Epithelial cell of proximal tubule (primary cell): ENCODE results near the gene CCDC148. TPM values are rescaled to one million over a fixed set of nuclear protein-coding genes. Genes with fewer than 3 reads are reported as not detected.
"Not testable (repeated sequence)": the region's sequence is repeated elsewhere in the genome, so short reads cannot be mapped to it uniquely, and the experiment has no call there.

Source experiments
- DNase-seq: peaks from one replicate; pipeline ENCODE4 v3.0.0-alpha.2; 2011; ENCODE audit warnings: low read depth
- H3K4me3 ChIP-seq: 2 replicates; pipeline ENCODE4 v1.5.1; 2011; ENCODE audit warnings: low read depth, mild to moderate bottlenecking, low read length
- total RNA-seq: library from RNA; depleted of rRNA; stranded (reverse); fragments of >200 nt; gene quantifications from 2 replicates; pipeline ENCODE4 v1.2.3, GENCODE V29; 2015
- TF ChIP-seq, protein P1 (sequence below): conservative IDR thresholded peaks from 2 replicates; pipeline ENCODE4 v1.5.1; 2012; ENCODE audit warnings: low read depth, mild to moderate bottlenecking, low read length

CCDC148 gene
- total RNA-seq, 1 donor from 2014 or later = 0.86 TPM

- TF ChIP-seq, protein P1, sequence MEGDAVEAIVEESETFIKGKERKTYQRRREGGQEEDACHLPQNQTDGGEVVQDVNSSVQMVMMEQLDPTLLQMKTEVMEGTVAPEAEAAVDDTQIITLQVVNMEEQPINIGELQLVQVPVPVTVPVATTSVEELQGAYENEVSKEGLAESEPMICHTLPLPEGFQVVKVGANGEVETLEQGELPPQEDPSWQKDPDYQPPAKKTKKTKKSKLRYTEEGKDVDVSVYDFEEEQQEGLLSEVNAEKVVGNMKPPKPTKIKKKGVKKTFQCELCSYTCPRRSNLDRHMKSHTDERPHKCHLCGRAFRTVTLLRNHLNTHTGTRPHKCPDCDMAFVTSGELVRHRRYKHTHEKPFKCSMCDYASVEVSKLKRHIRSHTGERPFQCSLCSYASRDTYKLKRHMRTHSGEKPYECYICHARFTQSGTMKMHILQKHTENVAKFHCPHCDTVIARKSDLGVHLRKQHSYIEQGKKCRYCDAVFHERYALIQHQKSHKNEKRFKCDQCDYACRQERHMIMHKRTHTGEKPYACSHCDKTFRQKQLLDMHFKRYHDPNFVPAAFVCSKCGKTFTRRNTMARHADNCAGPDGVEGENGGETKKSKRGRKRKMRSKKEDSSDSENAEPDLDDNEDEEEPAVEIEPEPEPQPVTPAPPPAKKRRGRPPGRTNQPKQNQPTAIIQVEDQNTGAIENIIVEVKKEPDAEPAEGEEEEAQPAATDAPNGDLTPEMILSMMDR = no peak
- no peak for DNase-seq
- H3K4me3 ChIP-seq = no peak overlapping the region
Observed at GRCh38 chr2:158243392-158243791, 213.2 kb downstream of the CCDC148 start.

GRCh38 chr2:158242280-158242679 is 214.3 kb downstream of the CCDC148 start:
- no peak overlapping the region for H3K4me3 ChIP-seq
- TF ChIP-seq, protein P1 = no peak
- DNase-seq = no peak

DNA sequence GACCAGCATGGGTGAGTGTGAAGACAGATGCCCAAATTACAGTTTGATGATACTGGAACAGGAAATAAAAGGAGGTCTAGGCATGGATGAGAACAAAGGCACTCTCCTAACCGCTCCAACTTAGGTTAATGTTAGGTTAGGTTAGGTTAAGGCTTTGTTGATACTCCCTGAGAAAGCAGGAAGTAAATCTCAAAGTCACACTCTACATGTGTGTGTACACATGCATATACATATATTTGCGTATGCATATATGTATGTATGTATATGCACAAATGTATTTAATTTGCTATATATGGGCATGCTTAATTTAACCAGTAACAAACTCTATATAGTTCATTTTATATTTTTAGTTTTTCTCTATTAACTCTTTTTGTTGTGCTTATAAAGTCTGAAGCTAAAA is 215.6 kb downstream of the CCDC148 start:
- TF ChIP-seq, protein P1 = no peak
- DNase-seq = no peak
- H3K4me3 ChIP-seq = no peak overlapping the region

DNA sequence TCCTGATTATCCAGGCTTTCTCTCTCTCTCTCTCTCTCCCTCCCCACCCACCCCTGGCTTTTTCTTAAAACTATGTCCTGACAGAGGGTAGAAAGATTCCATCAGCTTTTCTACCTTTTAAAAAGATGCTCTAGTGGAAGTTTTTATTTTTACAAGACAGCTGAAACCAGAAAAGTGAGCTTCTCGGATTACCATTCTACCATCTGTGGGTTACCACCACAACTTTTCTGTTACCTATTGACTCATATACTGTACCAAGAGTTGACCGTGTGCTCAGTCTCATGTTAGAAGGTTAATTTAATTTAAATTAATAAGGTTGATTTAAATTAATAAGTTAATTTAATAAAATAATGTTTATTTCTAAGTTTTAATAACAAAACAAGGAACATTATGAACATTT is 217.3 kb downstream of the CCDC148 start:
- DNase-seq = no peak
- no peak overlapping the region for H3K4me3 ChIP-seq
- TF ChIP-seq, protein P1 = no peak

DNA sequence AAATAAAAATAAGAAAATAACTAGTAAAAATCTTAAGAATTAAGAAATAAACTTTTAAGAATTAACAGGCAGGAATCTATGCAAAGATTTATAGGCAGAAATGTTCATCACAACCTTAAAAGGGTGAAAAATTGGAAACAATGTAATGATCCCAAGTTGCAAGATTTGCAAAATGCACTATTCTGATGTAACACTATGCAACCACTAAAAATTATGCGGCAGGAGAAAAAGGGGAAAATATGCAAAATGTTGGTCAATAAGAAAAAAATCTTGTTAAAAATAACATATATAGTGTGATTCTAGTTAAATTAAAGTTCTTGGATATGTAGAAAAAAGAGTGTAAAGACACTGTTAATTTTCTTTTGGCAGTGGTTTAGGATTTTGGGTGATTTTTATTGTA is 222.1 kb downstream of the CCDC148 start:
- TF ChIP-seq, protein P1 = no peak
- H3K4me3 ChIP-seq = no peak overlapping the region
- DNase-seq = no peak

GRCh38 chr2:158232476-158232875 is 224.1 kb downstream of the CCDC148 start:
- DNase-seq = no peak
- TF ChIP-seq, protein P1 = no peak
- no peak overlapping the region for H3K4me3 ChIP-seq

DNA sequence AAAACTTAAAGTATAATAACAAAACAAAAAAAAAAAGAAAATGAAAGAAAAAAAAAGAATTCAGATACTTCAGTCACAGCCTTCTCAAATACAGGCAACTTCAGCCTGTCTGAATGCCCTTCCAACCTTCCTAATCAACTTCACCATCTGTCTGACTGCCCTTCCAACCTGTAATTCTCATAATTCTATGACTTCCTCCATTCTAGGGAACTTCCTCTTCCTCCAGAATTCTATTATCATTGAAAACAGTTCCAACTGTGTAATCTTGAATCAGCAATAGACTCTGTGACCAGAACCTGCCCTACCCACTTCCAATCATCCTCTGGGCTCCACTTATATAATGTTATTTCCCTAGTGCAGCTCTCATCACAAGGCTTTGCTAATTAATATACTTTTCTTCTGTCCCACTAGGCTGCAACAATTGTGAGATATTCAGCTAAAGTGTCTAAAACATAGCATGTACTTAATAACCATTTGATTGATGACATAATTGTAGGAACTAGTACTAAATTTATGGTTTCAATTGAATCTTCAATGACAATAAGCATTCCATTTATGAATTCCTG is 227.5 kb downstream of the CCDC148 start:
- no peak for DNase-seq
- H3K4me3 ChIP-seq = no peak overlapping the region
- TF ChIP-seq, protein P1 = no peak

DNA sequence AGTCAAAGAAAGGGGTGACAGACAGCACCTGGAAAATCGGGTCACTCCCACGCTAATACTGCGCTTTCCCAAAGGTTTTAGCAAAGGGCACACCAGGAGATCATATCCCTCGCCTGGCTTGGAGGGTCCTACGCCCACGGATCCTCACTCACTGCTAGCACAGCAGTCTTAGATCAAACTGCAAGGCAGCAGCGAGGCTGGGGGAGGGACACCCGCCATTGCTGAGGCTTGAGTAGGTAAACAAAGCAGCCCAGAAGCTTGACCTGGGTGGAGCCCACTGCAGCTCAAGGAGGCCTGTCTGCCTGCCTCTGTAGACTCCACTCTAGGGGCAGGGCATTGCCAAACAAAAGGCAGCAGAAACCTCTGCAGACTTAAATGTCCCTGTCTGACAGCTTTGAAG is 233.5 kb downstream of the CCDC148 start:
- not testable (repeated sequence) for H3K4me3 ChIP-seq, DNase-seq
